ENCODE data around the gene CFAP69.

The CFAP69 gene

GRCh38 chr7:90244909-90245851, at the start of gene CFAP69:
Gene CFAP69 (plus strand): TSS chr7:90245174. CDS start chr7:90245425, 251 bp downstream.
- peak; percentile 54 for DNase-seq

- no peak for DNase-seq
Measured at GRCh38 chr7:90201500-90202195, 43.3 kb upstream of the CFAP69 start.

- no peak for DNase-seq
Measured at GRCh38 chr7:90207956-90208355, 37.0 kb upstream of the CFAP69 start.

GRCh38 chr7:90209776-90210175, 35.2 kb upstream of the CFAP69 start:
- no peak for DNase-seq

DNA sequence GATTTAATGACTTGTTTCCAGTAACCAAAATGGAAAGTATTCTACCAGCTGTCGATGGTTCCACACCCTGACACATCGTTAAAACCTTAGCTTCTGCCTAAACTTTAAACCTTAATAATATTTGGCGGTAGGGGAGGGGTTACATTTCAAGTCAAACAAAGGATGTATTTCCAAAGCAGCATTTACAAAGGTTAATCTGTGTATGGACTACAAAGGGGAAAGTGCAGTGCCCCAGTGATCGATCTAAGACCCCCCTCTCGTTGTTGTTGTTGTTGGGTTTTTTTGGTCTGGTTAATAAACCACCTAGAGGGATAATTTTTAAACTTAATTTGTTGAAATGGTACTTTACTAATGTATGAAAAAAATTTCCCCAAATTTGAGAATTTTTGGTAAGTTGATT, 34.5 kb upstream of the CFAP69 start:
- DNase-seq: no peak

DNA sequence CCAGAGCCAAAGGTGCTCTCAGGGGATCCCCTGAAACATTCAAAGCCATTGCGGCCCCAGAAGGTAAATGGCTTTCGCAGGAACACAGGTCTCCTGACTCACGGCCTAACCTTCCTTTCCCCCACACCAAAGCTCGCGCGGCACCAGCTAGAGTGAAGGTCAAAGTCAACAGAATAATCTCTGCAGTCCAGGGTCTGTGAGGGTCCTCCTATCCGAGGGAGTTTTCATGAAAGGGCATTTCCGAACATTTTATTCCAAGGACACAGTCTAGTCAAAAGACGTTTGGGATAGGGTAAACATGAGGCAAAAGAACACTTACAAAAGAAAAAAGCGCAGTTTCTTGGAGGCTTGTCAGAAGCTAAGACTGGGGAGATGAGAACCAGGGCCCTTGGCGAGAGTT, 34.0 kb upstream of the CFAP69 start:
- DNase-seq: no peak

DNA sequence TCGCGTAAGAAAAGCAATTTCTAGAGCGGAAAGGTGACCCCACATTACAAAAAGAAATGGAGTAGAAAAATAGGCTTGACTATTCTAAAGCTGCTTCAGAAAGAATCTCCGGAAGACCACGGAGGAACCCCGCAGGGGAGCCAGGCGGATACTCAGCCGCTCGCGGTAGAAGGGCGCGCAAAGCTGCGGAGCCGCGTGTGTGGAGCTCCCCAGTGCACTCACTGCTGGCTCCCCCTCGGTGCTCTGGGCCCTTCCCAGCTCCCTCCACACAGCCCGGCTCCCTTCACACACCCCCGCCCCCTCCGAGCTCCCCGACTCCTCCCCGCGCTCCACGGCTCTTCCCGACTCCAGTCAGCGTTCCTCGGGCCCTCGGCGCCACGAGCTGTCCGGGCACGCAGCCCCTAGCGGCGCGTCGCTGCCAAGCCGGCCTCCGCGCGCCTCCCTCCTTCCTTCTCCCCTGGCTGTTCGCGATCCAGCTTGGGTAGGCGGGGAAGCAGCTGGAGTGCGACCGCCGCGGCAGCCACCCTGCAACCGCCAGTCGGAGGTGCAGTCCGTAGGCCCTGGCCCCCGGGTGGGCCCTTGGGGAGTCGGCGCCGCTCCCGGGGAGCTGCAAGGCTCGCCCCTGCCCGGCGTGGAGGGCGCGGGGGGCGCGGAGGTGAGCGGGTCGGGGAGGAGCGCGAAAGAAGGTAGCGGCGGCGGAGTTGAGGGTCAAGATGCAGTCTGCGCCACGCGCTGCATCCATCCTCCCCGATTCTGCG, 33.4 kb upstream of the CFAP69 start, which contains the start of gene STEAP2:
STEAP2 (plus strand) TSS at position 350 of the 758 bp plus-strand sequence. CDS start 13,343 bp downstream, outside the sequence.
- peak; percentile 34 for DNase-seq

- no peak for DNase-seq
Measured at GRCh38 chr7:90212149-90212495, 32.9 kb upstream of the CFAP69 start.

DNA sequence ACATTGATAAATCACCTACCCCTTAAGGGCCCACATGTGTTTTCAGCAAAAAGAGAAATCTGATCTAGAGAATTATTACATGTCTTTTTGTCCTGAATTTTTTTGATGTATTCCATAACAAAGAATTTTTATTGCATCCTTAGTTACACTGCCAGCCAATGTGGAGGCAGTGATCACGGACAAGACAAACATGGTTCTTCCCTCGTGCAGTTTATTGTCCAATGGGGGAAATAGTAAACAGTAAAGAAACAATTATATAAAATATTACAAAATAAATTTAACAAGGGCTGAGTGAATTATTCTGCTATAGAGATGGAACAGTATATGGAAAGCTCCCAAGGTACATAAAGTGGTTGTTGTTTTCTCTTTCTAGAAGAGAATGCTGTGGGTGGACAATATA, 31.5 kb upstream of the CFAP69 start:
- DNase-seq: no peak

GRCh38 chr7:90216080-90216674, 28.8 kb upstream of the CFAP69 start:
- no peak for DNase-seq

- no peak for DNase-seq
Measured at GRCh38 chr7:90216771-90217170, 28.2 kb upstream of the CFAP69 start.

DNA sequence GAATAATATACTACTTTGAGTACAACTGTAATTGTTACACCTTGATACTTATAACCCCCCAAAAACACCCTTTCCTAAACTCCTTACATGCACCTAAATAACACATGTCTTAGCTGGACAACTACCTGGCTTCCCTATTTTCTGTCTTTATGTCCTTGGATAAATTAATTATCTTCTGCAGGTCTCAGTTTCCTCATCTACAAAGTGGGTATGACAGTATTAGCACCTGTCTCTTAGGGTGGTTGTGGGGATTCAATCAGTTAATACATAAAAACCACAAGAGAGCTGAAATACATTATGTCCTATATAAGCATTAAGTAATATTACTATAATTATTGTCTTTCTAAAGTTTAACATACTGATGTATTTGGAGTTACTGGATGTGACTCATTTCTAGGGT, 22.6 kb upstream of the CFAP69 start:
- DNase-seq: no peak

DNA sequence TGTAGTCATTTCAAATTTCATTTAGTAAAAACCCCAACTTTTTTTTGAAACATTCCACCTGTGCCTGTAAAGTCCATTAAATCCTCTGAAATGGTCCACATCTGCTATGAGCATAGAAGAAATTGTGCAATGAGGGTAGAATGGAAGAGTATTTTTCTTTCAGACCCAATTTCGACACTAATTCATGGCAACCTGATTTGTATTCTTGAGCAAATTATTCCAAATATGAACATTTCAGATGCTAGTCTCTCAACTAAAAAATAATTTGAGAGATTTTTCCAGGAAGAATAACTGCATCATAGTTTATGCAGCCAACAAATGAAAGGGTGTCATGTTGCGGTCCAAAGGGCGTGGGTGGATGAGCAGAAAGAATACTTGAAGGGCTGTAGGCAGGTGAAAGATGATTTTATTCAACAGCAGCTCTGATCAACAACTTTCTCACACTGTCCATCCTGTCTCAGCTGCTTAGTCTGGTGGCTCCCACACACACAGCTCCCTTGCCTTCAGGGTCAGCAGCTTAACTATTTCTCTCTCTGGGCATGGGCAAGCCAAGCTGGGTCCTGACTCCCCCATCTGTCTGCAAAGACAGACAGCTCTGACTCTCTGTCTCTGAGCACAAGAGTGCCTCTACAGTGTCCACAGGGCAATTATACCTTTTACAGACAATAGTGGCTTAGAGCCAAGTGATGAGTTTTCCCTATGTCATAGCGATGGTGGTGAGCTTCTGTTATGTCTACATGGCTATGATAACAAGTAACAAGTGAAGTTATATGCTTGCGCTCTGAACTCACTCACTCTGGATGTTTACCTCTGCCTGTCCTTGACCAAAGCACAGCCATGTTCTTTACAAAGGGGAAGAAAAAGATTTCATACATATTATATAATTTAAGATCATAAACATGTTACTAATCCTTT, 21.9 kb upstream of the CFAP69 start:
- no peak for DNase-seq

DNA sequence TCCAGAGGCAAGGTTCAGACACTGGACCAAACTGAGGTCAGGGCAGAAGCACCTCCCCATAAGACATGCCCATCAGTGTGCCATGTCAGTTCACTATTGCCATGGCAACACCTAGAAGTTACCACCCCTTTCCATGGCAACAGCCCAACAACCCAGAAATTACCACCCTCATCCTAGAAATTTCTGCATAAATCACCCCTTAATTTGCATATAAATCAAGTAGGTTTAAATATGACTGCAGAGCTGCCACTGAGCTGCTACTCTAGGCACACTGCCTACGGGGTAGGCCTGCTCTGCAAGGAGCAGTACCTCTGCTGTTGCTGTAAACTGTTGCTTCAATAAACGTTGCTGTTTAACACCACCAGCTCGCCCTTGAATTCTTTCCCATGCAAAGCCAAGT, 20.8 kb upstream of the CFAP69 start:
- DNase-seq: no peak

- DNase-seq: no peak
Measured at GRCh38 chr7:90225181-90225580, 19.8 kb upstream of the CFAP69 start.

DNA sequence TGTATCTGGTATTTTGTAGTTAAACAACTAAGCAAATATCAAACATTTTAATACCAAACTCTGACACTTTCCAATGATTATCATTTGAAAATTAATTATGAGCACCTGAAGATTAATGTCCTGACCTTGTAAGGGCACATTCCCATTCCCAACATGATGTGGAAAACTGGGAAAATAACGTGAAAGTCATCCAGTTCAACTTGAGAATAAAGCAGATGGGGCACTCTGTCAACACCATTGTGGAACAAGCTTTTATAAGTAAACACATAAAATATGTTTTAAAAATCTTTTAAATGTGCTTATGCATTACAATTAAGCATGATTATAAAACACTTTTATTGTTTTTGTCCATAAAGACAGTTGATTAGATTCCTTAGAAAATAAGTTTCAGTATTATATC, 19.4 kb upstream of the CFAP69 start:
- DNase-seq: no peak

DNA sequence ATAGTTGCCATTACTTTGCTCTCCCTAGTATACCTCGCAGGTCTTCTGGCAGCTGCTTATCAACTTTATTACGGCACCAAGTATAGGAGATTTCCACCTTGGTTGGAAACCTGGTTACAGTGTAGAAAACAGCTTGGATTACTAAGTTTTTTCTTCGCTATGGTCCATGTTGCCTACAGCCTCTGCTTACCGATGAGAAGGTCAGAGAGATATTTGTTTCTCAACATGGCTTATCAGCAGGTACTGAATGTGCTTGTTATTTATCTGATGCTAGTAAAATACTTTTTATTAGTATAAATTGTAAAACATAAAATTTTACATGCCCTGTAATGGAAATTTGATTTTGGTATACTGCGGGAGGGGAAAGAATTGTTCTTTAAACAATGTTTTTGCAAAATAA, 17.7 kb upstream of the CFAP69 start:
- no peak for DNase-seq

- no peak for DNase-seq
Measured at GRCh38 chr7:90229682-90230081, 15.3 kb upstream of the CFAP69 start.

DNA sequence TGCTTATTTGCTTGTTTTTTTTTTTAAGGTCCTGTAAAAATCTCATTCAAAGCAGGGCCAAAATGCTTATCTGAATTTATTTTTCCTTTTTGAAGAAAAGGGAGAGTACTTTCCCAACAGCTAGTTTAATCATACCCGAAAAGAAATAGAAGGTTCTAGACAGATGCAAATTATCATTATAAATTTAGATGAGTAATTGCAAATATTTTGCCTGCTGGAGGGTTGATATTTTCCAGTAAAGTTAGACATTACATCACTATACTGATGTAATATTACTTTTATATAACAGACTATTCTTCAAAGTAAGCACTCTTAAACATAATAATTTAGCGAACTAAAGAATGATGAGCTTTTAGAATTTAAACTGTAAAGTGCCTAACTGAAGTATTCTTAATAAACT, 14.1 kb upstream of the CFAP69 start:
- DNase-seq: no peak

- DNase-seq: no peak
Measured at GRCh38 chr7:90231304-90231703, 13.7 kb upstream of the CFAP69 start.

GRCh38 chr7:90232430-90232829, 12.5 kb upstream of the CFAP69 start:
- DNase-seq: no peak

DNA sequence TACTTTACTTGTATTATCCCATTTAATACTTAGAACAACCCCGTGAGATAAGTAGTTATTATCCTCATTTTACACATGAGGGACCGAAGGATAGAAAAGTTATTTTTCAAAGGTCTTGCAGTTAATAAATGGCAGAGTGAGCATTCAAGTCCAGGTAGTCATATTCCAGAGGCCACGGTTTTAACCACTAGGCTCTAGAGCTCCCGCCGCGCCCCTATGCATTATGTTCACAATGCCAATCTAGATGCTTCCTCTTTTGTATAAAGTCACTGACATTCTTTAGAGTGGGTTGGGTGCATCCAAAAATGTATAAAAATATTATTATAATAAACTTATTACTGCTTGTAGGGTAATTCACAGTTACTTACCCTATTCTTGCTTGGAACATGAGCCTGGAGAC, 11.4 kb upstream of the CFAP69 start:
- DNase-seq: no peak

All from NCI-H2029 treated with DMSO at 0.1 percent for 48 hours (cell line).